Stimulated activated CD8-positive, alpha-beta memory T cell treated with anti-CD3 and anti-CD28 coated beads, Interleukin-2, amount 100 ng/mL, for 1 hour (primary cell): ENCODE results near the gene SBDS.

Experiments used
- DNase-seq, 2 donors: peaks; one replicate each; pipeline ENCODE4 v3.0.0-alpha.2; 2020; ENCODE audit warnings: low read depth in 2 of 2

SBDS gene

GRCh38 chr7:66937940-66938339, 57.4 kb downstream of the SBDS start:
- DNase-seq = no peak
